ENCODE data around the gene ATP11A. TPM values are rescaled to one million over a fixed set of nuclear protein-coding genes. Genes with fewer than 3 reads are reported as not detected.

The ATP11A gene
- total and polyA plus RNA-seq, 4 donors, result 18.0 to 24.7 (median 21.5) TPM

DNA sequence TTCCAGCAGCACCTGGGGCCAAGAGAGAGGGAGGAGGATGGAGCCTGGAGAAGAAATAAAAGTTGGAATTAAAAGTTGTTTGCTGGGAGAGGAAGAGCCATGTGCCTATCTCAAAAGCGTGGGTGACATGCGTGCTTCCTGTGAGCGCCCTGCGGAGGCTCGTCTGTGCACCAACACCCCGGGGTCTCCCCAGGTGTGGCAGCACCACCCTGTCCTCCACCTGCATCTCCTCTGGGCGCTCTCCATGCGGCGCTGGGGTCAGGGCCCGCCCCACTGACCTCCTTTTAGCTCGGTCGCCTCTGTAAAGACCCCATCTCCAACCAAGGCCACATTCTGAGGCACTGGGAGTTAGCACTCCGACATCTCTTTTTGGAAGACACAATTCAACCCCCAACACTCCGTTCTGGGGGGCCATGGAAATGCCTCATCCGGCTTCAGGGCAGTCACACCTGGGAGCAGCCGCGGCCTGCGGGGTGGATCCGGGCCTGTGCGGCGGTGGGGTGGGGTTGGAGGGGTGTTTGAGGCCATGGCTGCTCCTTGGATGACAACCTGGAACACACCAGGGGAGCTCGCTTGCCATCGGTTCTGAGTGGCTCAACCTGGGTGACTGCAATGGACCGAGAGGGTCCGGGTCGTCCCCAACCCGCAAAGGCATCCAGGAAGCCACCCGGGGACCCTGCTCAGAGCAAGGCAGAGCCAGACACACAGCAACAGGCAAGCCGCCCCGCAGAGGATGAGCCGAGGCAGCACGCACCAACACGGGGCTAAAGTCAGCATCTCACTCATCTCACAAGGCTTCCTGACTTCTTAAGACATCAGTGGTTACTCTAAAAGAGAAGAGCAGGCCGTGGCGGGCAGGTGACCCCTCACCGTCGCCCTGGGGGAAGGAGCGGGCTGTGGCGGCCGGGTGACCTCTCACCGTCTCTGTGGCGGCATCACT lies 199.8 kb downstream of the ATP11A start:
- 95% methylated on average over 40 of the region's 42 CpGs for WGBS (ENCODE audit: insufficient coverage)
- Histone ChIP-seq H3K9me3 (ENCODE audit: control insufficient read depth, insufficient read depth, low read length) (no peaks in the 10 kb centered on the region), H3K27ac (ENCODE audit: low read depth, low read length) (no peak overlapping the region), H3K36me3 (ENCODE audit: control insufficient read depth, insufficient read depth, low read length) (peaks cover 5% of the 10 kb centered on the region), H3K4me1 (ENCODE audit: control insufficient read depth, insufficient read depth, low read length) (peaks cover 38% of the 10 kb centered on the region), H3K27me3 (ENCODE audit: control insufficient read depth, insufficient read depth, low read length) (peaks cover 24% of the 10 kb centered on the region), H3K4me3 (ENCODE audit: low read depth, low read length) (no peak overlapping the region)
- no peak for DNase-seq (ENCODE audit: low read depth in 4 of 6, low spot score in 6 of 6)

DNA sequence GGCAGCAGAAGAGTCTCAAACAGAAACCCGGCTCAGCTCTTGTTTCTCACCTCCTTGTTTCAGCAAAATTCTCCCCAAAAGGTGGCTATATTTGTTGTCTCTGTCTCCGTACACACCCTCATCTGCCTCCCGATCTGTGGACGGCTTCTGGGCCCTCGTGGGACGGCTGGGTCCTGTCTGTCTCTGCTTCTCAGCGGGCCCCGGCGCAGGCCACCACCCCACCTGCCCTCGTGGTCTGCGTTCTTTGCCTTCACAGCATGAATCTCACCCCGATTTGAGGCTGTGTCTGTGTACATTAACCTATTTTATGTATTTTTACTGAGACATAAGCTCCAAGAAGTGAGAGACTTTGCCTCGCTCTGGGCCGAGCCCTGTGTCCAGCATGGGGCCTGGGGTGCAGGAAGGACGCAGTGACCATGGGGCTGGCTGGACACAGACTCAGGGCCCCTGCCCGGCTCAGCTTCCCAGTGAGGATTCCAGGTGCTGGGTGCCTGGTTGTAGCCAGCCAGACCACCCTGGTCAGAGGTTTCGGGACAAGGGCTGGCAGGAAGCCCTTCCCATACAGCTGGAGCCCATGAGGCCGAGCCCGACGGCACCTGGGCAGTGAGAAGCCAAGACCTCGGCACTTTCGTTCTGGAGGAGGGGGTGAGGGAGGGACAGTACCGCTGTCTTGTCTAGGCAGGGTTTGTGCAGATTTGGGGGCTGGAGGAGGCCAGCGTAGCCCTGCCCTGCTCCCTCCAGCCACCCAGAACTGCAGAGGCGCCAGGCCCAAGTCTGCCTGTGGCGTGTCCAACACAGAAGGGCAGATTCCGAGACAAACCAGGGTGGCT lies 200.7 kb downstream of the ATP11A start:
- no peak overlapping the region for H3K27ac ChIP-seq (ENCODE audit: low read depth, low read length)
- peaks cover 45% of the 10 kb centered on the region for H3K4me1 ChIP-seq (ENCODE audit: control insufficient read depth, insufficient read depth, low read length)
- H3K9me3 ChIP-seq (ENCODE audit: control insufficient read depth, insufficient read depth, low read length), result no peaks in the 10 kb centered on the region
- H3K27me3 ChIP-seq (ENCODE audit: control insufficient read depth, insufficient read depth, low read length), result peaks cover 30% of the 10 kb centered on the region
- no peak overlapping the region for H3K4me3 ChIP-seq (ENCODE audit: low read depth, low read length)
- H3K36me3 ChIP-seq (ENCODE audit: control insufficient read depth, insufficient read depth, low read length), result peaks cover 5% of the 10 kb centered on the region
- no peak for DNase-seq (ENCODE audit: low read depth in 4 of 6, low spot score in 6 of 6)
- 90% methylated on average over 22 of the region's 27 CpGs for WGBS (ENCODE audit: insufficient coverage)

DNA sequence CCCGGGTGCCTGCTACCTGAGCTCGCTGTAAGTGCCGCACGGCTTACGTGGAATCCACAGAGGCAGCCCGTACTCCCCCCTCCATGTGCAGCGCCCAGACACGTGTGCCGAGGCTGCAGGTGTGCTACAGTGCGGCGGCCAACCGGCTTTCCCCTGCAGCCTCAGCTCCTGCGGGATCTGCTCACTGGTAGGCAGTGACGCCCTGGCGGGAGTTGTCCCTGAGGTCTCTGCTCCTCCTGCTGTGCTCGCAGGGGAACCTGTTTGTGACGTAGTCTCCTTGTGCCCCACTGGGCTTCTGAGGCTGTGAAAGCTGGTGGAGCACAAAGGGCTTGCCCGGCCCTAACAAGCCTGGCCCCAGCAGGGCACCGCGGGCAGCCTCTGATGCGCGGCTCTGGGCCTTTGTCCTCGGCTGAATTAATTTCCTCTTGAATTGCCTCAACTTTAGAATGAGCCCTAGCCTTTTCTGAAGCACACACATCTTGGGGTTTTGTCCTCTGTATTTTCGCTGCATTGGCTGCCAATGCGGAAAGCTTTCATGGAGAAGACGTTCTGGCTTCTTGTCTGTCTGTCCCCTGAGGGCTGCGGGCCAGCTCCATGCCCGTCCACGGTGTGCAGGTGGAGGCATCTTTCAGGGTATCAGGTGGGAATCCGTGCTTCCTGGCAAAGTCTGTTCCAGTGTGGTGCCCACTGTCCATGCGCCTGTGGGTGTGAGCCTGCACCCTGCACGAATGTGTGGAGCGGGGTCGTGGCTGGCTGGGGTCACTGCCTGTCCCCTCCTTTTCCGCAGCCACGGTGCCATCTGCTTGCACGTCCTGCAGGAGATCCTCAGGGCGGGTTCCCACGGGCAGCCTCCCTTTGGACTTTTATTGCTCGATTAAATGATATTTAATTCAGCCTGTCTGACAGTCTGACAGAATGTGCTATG lies 201.9 kb downstream of the ATP11A start:
- peaks cover 5% of the 10 kb centered on the region for H3K36me3 ChIP-seq (ENCODE audit: control insufficient read depth, insufficient read depth, low read length)
- H3K4me1 ChIP-seq (ENCODE audit: control insufficient read depth, insufficient read depth, low read length), result peaks cover 42% of the 10 kb centered on the region
- H3K27me3 ChIP-seq (ENCODE audit: control insufficient read depth, insufficient read depth, low read length), result peaks cover 30% of the 10 kb centered on the region
- WGBS (ENCODE audit: insufficient coverage), result 34% methylated on average over 39 of the region's 40 CpGs
- H3K4me3 ChIP-seq (ENCODE audit: low read depth, low read length), result no peak overlapping the region
- no peaks in the 10 kb centered on the region for H3K9me3 ChIP-seq (ENCODE audit: control insufficient read depth, insufficient read depth, low read length)
- DNase-seq (ENCODE audit: low read depth in 4 of 6, low spot score in 6 of 6), result peak in 2 of 6 donors; percentile 39 to 44
- no peak overlapping the region for H3K27ac ChIP-seq (ENCODE audit: low read depth, low read length)

DNA sequence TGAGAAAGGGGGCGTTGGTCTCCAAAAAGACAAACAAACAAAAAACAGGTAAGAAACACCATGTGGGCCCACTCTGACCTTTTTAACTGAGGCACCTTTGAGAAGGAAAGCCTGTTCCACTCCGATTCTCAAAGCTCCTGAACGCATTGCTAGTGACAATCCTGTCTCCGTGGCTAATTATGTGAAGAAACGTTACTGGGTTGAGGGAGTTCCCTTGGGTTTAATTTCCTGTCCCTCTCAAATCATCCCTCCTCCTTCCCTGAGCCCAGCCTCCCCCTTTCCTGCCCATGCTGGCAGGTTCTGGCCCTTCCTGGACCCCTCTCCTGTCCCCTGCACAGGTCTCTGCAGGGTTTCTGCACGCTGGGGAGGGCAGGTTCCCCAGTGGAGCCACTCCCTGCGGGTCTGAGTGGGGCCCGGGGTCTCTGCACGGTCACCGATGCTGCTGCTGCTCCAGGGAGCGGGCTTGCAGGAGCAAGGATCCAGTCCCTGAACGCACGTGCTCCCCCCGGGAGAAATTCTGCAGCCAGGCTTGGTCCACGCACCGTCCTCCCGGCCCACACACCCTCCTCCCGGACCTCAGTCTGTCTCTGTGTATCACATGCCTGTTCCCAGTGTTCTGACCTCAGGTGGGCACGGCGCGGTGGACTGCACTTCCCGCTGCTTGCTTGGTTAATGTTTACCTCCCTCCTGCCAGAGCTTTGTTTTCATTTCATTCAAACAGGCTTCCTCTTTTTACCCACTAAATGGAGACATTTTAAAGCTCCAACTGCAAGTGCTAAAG lies 202.8 kb downstream of the ATP11A start:
- Histone ChIP-seq H3K4me1 (ENCODE audit: control insufficient read depth, insufficient read depth, low read length) (peaks cover 42% of the 10 kb centered on the region), H3K9me3 (ENCODE audit: control insufficient read depth, insufficient read depth, low read length) (no peaks in the 10 kb centered on the region), H3K27me3 (ENCODE audit: control insufficient read depth, insufficient read depth, low read length) (peaks cover 30% of the 10 kb centered on the region), H3K27ac (ENCODE audit: low read depth, low read length) (no peak overlapping the region), H3K36me3 (ENCODE audit: control insufficient read depth, insufficient read depth, low read length) (peaks cover under 1% of the 10 kb centered on the region), H3K4me3 (ENCODE audit: low read depth, low read length) (no peak overlapping the region)
- WGBS (ENCODE audit: insufficient coverage), result 17% methylated on average over 18 of the region's 22 CpGs
- DNase-seq (ENCODE audit: low read depth in 4 of 6, low spot score in 6 of 6), result peak in 1 of 6 donors; percentile 28

DNA sequence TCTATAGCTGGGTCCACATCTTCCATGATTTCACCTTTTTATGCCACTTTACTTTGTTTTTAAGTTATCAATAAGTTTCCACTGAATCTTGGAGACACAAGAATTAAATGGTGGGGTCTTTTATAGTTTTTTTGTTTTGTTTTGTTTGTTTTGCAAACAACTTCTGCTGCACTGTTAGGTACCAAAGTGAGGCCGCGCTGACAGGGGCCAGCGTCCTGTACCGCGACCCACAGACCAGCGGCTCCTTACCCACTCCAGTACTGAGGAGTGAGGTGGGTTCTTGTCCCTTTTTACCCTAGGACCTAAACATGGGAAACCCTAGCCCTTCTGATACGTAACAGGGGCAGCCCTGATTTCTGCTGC lies 203.3 kb downstream of the ATP11A start:
- Histone ChIP-seq H3K9me3 (ENCODE audit: control insufficient read depth, insufficient read depth, low read length) (no peaks in the 10 kb centered on the region), H3K36me3 (ENCODE audit: control insufficient read depth, insufficient read depth, low read length) (peaks cover 6% of the 10 kb centered on the region), H3K27ac (ENCODE audit: low read depth, low read length) (no peak overlapping the region), H3K27me3 (ENCODE audit: control insufficient read depth, insufficient read depth, low read length) (peaks cover 30% of the 10 kb centered on the region), H3K4me1 (ENCODE audit: control insufficient read depth, insufficient read depth, low read length) (peaks cover 42% of the 10 kb centered on the region), H3K4me3 (ENCODE audit: low read depth, low read length) (no peak overlapping the region)
- DNase-seq (ENCODE audit: low read depth in 4 of 6, low spot score in 6 of 6), result no peak
- WGBS (ENCODE audit: insufficient coverage), result 57% methylated on average over 1 of the region's 7 CpGs

DNA sequence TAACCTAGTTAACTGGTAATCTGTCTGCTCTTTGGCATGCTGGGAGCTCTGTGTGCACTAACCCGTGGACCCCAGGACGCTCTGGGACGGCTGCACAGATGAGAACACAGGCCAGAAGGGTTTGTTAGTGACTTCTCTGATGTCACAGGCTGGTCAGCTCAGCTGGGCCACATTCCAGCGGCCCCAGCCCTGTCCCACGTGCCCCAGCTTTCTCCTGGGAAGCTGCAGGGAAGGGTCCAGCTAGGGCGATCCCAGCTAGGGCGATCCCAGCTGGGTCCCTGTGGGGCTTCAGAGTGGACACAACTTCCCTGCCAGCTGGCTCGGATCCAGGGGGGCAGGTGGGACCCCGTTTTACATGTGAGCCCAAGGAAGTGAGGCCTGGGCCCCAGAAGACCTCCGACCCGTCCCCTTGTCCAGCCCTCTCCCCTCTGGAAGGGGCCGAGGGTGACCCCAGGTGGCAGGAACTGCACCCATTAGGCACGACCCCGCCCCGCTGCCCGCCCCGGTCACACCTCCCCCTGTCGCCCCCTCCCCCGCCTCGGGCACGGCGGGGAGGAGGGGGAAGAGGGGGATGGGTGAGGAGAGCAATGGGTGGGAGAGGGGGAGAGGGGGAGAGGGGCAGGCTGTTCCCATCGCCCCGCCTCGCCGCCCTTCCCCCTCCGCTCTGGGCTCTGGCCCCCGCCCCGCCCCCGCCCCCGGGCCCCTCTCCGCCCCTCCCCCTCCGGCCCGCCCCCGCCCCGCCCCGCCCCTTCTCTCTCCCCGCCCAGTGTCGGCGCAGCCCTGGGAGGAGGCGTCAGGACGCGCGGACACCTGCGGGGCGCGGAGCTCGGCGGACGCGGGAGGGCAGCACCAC lies 204.0 kb downstream of the ATP11A start:
- peak overlapping the region; percentile 29 for H3K4me3 ChIP-seq (ENCODE audit: low read depth, low read length)
- 10% methylated on average over 15 of the region's 51 CpGs for WGBS (ENCODE audit: insufficient coverage)
- no peak overlapping the region for H3K27ac ChIP-seq (ENCODE audit: low read depth, low read length)
- peak in 2 of 6 donors; percentile 55 to 66 for DNase-seq (ENCODE audit: low read depth in 4 of 6, low spot score in 6 of 6)
- H3K36me3 ChIP-seq (ENCODE audit: control insufficient read depth, insufficient read depth, low read length), result peaks cover 7% of the 10 kb centered on the region
- H3K27me3 ChIP-seq (ENCODE audit: control insufficient read depth, insufficient read depth, low read length), result peaks cover 30% of the 10 kb centered on the region
- peaks cover 42% of the 10 kb centered on the region for H3K4me1 ChIP-seq (ENCODE audit: control insufficient read depth, insufficient read depth, low read length)
- no peaks in the 10 kb centered on the region for H3K9me3 ChIP-seq (ENCODE audit: control insufficient read depth, insufficient read depth, low read length)

DNA sequence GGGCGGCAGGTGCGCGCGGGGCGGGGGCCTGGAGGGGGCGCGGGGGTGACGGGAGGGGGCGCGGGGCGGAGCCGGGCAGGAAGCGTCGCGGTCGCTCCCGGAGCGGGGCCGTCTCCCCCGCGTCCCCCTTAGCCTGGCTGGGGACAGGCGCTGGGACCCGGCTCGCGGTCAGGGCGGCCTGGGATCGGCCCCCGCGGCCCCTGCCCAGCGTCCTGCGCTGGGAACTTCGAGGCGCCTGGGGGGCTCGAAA lies 204.5 kb downstream of the ATP11A start:
- Histone ChIP-seq H3K9me3 (ENCODE audit: control insufficient read depth, insufficient read depth, low read length) (no peaks in the 10 kb centered on the region), H3K36me3 (ENCODE audit: control insufficient read depth, insufficient read depth, low read length) (peaks cover 7% of the 10 kb centered on the region), H3K4me3 (ENCODE audit: low read depth, low read length) (peak overlapping the region; percentile 44), H3K4me1 (ENCODE audit: control insufficient read depth, insufficient read depth, low read length) (peaks cover 42% of the 10 kb centered on the region), H3K27ac (ENCODE audit: low read depth, low read length) (no peak overlapping the region), H3K27me3 (ENCODE audit: control insufficient read depth, insufficient read depth, low read length) (peaks cover 30% of the 10 kb centered on the region)
- DNase-seq (ENCODE audit: low read depth in 4 of 6, low spot score in 6 of 6), result no peak
- under 1% methylated on average over 29 of the region's 34 CpGs for WGBS (ENCODE audit: insufficient coverage)

DNA sequence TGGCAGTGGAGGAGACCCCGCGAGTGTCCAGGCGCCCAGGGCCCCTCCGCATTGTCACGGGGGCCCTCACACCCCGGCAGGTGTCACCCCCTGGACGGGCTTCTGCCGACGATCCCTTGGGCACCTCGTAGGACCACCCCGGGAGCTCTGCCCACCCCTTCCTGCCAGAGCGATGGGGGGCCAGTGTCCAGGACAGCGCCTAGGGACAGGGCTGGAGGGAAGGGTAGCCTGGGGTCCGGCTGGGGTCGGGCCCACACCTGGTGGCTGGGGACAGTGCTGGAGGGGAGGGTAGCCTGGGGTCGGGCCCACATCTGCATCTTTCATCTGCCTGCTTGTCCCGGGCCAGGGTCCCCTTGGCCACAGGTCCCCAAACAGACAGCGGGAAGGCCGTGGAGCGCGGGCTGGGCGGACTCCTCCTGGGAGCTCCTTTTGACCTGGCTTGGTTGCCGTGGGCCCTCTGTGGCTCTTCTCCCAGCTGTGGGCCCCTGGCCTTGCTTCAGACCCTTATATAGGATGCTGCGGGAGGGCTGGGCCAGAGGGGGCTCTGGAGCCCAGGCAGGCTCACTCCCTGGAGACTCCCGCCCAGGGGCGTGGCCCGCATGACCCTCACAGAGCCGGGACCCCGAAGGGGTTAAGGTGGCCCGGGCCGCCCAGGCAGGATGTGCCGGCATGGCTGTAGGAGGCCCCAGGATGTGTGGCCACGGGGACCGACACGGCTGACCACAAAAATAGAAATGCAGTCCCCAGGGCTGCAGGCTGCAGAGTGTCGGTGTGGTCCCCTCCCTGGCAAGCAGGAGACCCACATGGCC lies 205.0 kb downstream of the ATP11A start:
- 5% methylated on average over 36 of the region's 36 CpGs for WGBS (ENCODE audit: insufficient coverage)
- no peak for DNase-seq (ENCODE audit: low read depth in 4 of 6, low spot score in 6 of 6)
- H3K36me3 ChIP-seq (ENCODE audit: control insufficient read depth, insufficient read depth, low read length), result peaks cover 7% of the 10 kb centered on the region

More for the DNA sequence above, 205.0 kb downstream of the ATP11A start:
- Histone ChIP-seq H3K27ac (ENCODE audit: low read depth, low read length) (no peak overlapping the region), H3K27me3 (ENCODE audit: control insufficient read depth, insufficient read depth, low read length) (peaks cover 30% of the 10 kb centered on the region), H3K4me1 (ENCODE audit: control insufficient read depth, insufficient read depth, low read length) (peaks cover 42% of the 10 kb centered on the region), H3K9me3 (ENCODE audit: control insufficient read depth, insufficient read depth, low read length) (no peaks in the 10 kb centered on the region), H3K4me3 (ENCODE audit: low read depth, low read length) (peak overlapping the region; percentile 44)
